WTC11 (cell line): Measurements from ENCODE around the gene SPINK2. TPM values are rescaled to one million over a fixed set of nuclear protein-coding genes. Genes with fewer than 3 reads are reported as not detected.

Experiments
- ATAC-seq: fragments of 200-7000 bp; cut with Tn5 transposase; 2 replicates; pipeline ENCODE4 v1.10.0; 2021; ENCODE audit warnings: mild to moderate bottlenecking, moderate library complexity
- CTCF ChIA-PET: fragments of 300-600 bp; sonication (Branson Sonifier 250); formaldehyde crosslinking; loops from one replicate; lab custom pipeline; 2021; ENCODE audit warnings: antibody characterized with exemption; lab: Charles Lee
- POLR2A ChIA-PET: fragments of 350-600 bp; sonication (Branson Sonifier 250); formaldehyde crosslinking; loops from one replicate; lab custom pipeline; 2021; ENCODE audit warnings: antibody characterized with exemption; lab: Charles Lee
- DNase-seq: peaks from one replicate; pipeline ENCODE4 v3.0.0; 2021; ENCODE audit warnings: low spot score
- H3K27ac Mint-ChIP-seq: 2 replicates; pipeline ENCODE4 v1.8.0; 2021; ENCODE audit warnings: mixed read lengths
- H3K27me3 Mint-ChIP-seq: 2 replicates; pipeline ENCODE4 v1.8.0; 2021; ENCODE audit warnings: low read depth, mild to moderate bottlenecking, moderate library complexity, mixed read lengths
- H3K36me3 Mint-ChIP-seq: 2 replicates; pipeline ENCODE4 v1.8.0; 2021; ENCODE audit warnings: mixed read lengths
- H3K4me1 Mint-ChIP-seq: 2 replicates; pipeline ENCODE4 v1.8.0; 2022; ENCODE audit warnings: mixed read lengths
- H3K4me3 Mint-ChIP-seq: 2 replicates; pipeline ENCODE4 v1.8.0; 2021; ENCODE audit warnings: mild to moderate bottlenecking, moderate library complexity, mixed read lengths
- H3K9me3 Mint-ChIP-seq: 2 replicates; pipeline ENCODE4 v1.8.0; 2021; ENCODE audit warnings: mixed read lengths
- CREM ChIP-seq: sonication (generic); formaldehyde crosslinking; IDR thresholded peaks from 2 replicates; pipeline ENCODE4 v1.8.1; 2022; ENCODE audit warnings: mild to moderate bottlenecking, missing genetic modification reagents, moderate library complexity
- E2F1 ChIP-seq: sonication (generic); formaldehyde crosslinking; IDR thresholded peaks from 2 replicates; pipeline ENCODE4 v1.8.0; 2022; ENCODE audit warnings: mild to moderate bottlenecking, missing genetic modification reagents
- E2F4 ChIP-seq: sonication (generic); formaldehyde crosslinking; IDR thresholded peaks from 2 replicates; pipeline ENCODE4 v1.8.1; 2022; ENCODE audit warnings: low read depth, mild to moderate bottlenecking, moderate library complexity, missing genetic modification reagents, borderline replicate concordance
- ELF4 ChIP-seq: sonication (generic); formaldehyde crosslinking; IDR thresholded peaks from 2 replicates; pipeline ENCODE4 v1.8.1; 2022; ENCODE audit warnings: low read depth, mild to moderate bottlenecking, moderate library complexity, missing genetic modification reagents
- FOXP1 ChIP-seq: sonication (generic); formaldehyde crosslinking; IDR thresholded peaks from 2 replicates; pipeline ENCODE4 v1.8.0; 2022; ENCODE audit warnings: missing genetic modification reagents, mild to moderate bottlenecking, moderate library complexity, borderline replicate concordance
- NFATC4 ChIP-seq: fragments of 250-450 bp; sonication (Bioruptor Pico); IDR thresholded peaks from 2 replicates; pipeline ENCODE4 v1.9.0; 2021; ENCODE audit warnings: mild to moderate bottlenecking
- PRRX2 ChIP-seq: fragments of 250-450 bp; sonication (Bioruptor Pico); IDR thresholded peaks from 2 replicates; pipeline ENCODE4 v1.8.0; 2021; ENCODE audit warnings: mild to moderate bottlenecking
- ZNF121 ChIP-seq: sonication (generic); formaldehyde crosslinking; IDR thresholded peaks from 2 replicates; pipeline ENCODE4 v1.8.0; 2023; ENCODE audit warnings: missing genetic modification reagents
- ZNF317 ChIP-seq: sonication (generic); formaldehyde crosslinking; IDR thresholded peaks from 2 replicates; pipeline ENCODE4 v1.8.1; 2023; ENCODE audit warnings: low read depth, mild to moderate bottlenecking, moderate library complexity, missing genetic modification reagents, borderline replicate concordance
- ZNF416 ChIP-seq: fragments of 250-450 bp; sonication (Bioruptor Pico); IDR thresholded peaks from 2 replicates; pipeline ENCODE4 v1.9.0; 2021; ENCODE audit warnings: mild to moderate bottlenecking, inconsistent platforms
- total RNA-seq: library from RNA; stranded (reverse); gene quantifications from 3 replicates; pipeline ENCODE4 v1.2.3, GENCODE V29; 2021
- TF ChIP-seq, protein P1 (sequence below): sonication (generic); formaldehyde crosslinking; IDR thresholded peaks from 2 replicates; pipeline ENCODE4 v1.8.1; 2023; ENCODE audit warnings: mild to moderate bottlenecking, missing genetic modification reagents
- TF ChIP-seq, protein P2 (sequence below): fragments of 250-450 bp; sonication (Bioruptor Pico); conservative IDR thresholded peaks from 2 replicates; pipeline ENCODE4 v1.9.0; 2021; ENCODE audit warnings: mild to moderate bottlenecking
- TF ChIP-seq, protein P3 (sequence below): sonication (generic); formaldehyde crosslinking; IDR thresholded peaks from 2 replicates; pipeline ENCODE4 v1.8.0; 2023; ENCODE audit warnings: mild to moderate bottlenecking, missing genetic modification reagents
- TF ChIP-seq, protein P4 (sequence below): sonication (generic); formaldehyde crosslinking; IDR thresholded peaks from 2 replicates; pipeline ENCODE4 v1.8.1; 2023; ENCODE audit warnings: mild to moderate bottlenecking, missing genetic modification reagents, moderate library complexity
- TF ChIP-seq, protein P5 (sequence below): sonication (generic); formaldehyde crosslinking; IDR thresholded peaks from 2 replicates; pipeline ENCODE4 v1.8.1; 2023; ENCODE audit warnings: mild to moderate bottlenecking, missing genetic modification reagents
- TF ChIP-seq, protein P6 (sequence below): sonication (generic); formaldehyde crosslinking; conservative IDR thresholded peaks from 2 replicates; pipeline ENCODE4 v1.8.1; 2022; ENCODE audit warnings: mild to moderate bottlenecking, missing genetic modification reagents
- TF ChIP-seq, protein P7 (sequence below): sonication (generic); formaldehyde crosslinking; IDR thresholded peaks from 2 replicates; pipeline ENCODE4 v1.8.0; 2022; ENCODE audit warnings: mild to moderate bottlenecking, missing genetic modification reagents

SPINK2 gene
- total RNA-seq, 1 experiment from 2014 or later: 0.92 TPM

GRCh38 chr4:56799824-56800756 lies 21.4 kb downstream of the SPINK2 start (continued):
- no peak for TF ChIP-seq E2F1 (CRISPR knock-in tag)

DNA sequence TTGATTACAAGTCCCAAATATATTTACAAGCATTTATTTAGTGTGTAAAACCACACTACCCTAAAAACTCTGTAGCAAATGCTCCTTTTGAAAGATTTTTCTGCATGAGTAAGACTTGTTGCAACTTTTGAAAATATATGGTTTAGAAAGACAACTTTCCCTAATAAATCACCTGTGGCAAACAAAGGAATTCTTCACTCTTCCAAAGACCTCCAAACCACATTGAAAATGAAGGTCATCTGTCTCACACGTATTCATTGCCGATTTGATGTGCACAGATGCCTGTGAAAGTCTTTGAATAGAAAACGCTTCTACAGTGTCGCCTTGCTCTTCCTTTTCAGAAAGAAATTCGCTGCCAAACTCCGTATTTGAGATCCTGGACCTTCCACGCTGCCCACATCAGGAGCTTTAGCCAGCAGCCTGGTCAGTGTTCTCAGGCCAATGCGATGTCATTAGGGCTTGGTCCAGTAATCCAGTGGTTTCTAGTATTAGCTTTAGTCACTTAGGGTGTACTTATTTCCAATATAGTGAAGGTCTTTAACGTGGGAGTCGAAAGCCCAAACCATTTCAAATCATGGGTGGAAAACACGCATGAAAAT lies 22.2 kb downstream of the SPINK2 start:
- no peaks in the 10 kb centered on the region; the same call in 1 of the 2 replicates for H3K9me3 Mint-ChIP-seq
- peaks cover 17% of the 10 kb centered on the region for H3K27me3 Mint-ChIP-seq
- H3K36me3 Mint-ChIP-seq: no peaks in the 10 kb centered on the region
- CTCF ChIA-PET: interaction anchor here (0.8 to 1.9 kb wide), 22 partner anchors 10 to 254 kb away, joined by 3 to 20 read pairs (median 4); partner anchors contain the start of gene SPINK2
- no peak for ATAC-seq
- no peak for DNase-seq
- TF ChIP-seq CREM (CRISPR knock-in tag) (no peak), ZNF416 (CRISPR knock-in tag) (no peak), ZNF317 (CRISPR knock-in tag) (no peak), FOXP1 (CRISPR knock-in tag) (no peak), PRRX2 (CRISPR knock-in tag) (no peak), NFATC4 (no peak), ZNF121 (CRISPR knock-in tag) (no peak), ELF4 (CRISPR knock-in tag) (no peak), E2F4 (CRISPR knock-in tag) (no peak)
- TF ChIP-seq, protein P1, sequence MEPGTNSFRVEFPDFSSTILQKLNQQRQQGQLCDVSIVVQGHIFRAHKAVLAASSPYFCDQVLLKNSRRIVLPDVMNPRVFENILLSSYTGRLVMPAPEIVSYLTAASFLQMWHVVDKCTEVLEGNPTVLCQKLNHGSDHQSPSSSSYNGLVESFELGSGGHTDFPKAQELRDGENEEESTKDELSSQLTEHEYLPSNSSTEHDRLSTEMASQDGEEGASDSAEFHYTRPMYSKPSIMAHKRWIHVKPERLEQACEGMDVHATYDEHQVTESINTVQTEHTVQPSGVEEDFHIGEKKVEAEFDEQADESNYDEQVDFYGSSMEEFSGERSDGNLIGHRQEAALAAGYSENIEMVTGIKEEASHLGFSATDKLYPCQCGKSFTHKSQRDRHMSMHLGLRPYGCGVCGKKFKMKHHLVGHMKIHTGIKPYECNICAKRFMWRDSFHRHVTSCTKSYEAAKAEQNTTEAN: no peak
- TF ChIP-seq, protein P2, sequence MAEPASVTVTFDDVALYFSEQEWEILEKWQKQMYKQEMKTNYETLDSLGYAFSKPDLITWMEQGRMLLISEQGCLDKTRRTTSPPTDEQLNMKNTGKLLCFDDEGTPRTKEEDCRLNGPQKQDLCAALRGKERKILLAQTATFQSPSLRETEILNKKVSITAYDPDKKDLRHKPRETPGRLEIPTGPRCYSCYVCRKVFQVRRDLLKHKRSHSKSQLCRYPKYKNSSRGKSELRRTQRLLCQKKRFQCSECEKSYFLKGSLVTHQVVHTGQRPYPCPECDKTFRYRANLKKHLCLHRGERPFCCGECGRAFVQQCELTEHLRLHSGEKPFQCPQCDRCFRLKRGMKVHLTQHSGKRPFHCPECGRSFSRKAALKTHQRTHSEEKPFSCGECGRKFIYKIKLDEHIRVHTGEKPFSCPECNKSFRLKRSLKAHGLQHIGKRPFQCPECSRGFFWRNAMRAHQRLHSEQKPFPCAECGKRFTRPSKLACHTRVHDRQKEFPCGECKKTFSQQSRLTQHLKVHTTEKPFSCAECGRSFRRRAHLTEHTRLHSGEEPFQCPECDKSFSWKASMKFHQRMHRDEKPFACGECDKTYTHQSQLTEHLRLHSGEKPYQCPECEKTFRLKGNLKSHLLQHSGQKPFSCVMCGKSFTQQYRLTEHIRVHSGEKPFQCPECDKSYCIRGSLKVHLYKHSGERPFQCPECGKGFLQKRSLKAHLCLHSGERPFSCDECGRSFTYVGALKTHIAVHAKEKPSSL: no peak
- TF ChIP-seq, protein P3, sequence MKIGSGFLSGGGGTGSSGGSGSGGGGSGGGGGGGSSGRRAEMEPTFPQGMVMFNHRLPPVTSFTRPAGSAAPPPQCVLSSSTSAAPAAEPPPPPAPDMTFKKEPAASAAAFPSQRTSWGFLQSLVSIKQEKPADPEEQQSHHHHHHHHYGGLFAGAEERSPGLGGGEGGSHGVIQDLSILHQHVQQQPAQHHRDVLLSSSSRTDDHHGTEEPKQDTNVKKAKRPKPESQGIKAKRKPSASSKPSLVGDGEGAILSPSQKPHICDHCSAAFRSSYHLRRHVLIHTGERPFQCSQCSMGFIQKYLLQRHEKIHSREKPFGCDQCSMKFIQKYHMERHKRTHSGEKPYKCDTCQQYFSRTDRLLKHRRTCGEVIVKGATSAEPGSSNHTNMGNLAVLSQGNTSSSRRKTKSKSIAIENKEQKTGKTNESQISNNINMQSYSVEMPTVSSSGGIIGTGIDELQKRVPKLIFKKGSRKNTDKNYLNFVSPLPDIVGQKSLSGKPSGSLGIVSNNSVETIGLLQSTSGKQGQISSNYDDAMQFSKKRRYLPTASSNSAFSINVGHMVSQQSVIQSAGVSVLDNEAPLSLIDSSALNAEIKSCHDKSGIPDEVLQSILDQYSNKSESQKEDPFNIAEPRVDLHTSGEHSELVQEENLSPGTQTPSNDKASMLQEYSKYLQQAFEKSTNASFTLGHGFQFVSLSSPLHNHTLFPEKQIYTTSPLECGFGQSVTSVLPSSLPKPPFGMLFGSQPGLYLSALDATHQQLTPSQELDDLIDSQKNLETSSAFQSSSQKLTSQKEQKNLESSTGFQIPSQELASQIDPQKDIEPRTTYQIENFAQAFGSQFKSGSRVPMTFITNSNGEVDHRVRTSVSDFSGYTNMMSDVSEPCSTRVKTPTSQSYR (CRISPR knock-in tag): no peak
- TF ChIP-seq, protein P4, sequence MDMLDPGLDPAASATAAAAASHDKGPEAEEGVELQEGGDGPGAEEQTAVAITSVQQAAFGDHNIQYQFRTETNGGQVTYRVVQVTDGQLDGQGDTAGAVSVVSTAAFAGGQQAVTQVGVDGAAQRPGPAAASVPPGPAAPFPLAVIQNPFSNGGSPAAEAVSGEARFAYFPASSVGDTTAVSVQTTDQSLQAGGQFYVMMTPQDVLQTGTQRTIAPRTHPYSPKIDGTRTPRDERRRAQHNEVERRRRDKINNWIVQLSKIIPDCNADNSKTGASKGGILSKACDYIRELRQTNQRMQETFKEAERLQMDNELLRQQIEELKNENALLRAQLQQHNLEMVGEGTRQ (CRISPR knock-in tag): no peak
- TF ChIP-seq, protein P5, sequence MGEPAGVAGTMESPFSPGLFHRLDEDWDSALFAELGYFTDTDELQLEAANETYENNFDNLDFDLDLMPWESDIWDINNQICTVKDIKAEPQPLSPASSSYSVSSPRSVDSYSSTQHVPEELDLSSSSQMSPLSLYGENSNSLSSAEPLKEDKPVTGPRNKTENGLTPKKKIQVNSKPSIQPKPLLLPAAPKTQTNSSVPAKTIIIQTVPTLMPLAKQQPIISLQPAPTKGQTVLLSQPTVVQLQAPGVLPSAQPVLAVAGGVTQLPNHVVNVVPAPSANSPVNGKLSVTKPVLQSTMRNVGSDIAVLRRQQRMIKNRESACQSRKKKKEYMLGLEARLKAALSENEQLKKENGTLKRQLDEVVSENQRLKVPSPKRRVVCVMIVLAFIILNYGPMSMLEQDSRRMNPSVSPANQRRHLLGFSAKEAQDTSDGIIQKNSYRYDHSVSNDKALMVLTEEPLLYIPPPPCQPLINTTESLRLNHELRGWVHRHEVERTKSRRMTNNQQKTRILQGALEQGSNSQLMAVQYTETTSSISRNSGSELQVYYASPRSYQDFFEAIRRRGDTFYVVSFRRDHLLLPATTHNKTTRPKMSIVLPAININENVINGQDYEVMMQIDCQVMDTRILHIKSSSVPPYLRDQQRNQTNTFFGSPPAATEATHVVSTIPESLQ: no peak
- TF ChIP-seq, protein P6, sequence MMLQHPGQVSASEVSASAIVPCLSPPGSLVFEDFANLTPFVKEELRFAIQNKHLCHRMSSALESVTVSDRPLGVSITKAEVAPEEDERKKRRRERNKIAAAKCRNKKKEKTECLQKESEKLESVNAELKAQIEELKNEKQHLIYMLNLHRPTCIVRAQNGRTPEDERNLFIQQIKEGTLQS: no peak
- TF ChIP-seq, protein P7, sequence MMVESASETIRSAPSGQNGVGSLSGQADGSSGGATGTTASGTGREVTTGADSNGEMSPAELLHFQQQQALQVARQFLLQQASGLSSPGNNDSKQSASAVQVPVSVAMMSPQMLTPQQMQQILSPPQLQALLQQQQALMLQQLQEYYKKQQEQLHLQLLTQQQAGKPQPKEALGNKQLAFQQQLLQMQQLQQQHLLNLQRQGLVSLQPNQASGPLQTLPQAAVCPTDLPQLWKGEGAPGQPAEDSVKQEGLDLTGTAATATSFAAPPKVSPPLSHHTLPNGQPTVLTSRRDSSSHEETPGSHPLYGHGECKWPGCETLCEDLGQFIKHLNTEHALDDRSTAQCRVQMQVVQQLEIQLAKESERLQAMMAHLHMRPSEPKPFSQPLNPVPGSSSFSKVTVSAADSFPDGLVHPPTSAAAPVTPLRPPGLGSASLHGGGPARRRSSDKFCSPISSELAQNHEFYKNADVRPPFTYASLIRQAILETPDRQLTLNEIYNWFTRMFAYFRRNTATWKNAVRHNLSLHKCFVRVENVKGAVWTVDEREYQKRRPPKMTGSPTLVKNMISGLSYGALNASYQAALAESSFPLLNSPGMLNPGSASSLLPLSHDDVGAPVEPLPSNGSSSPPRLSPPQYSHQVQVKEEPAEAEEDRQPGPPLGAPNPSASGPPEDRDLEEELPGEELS (CRISPR knock-in tag): no peak
- H3K4me1 Mint-ChIP-seq: peaks cover 3% of the 10 kb centered on the region; the same call in 1 of the 2 replicates
- POLR2A ChIA-PET: no interaction called here
- H3K4me3 Mint-ChIP-seq: peak overlapping the region; percentile 82
- H3K27ac Mint-ChIP-seq: no peak overlapping the region
